Measurements from ENCODE around the gene ANKRD44.
"Not testable (repeated sequence)": the region's sequence is repeated elsewhere in the genome, so short reads cannot be mapped to it uniquely, and the experiment has no call there.

The ANKRD44 gene

DNA sequence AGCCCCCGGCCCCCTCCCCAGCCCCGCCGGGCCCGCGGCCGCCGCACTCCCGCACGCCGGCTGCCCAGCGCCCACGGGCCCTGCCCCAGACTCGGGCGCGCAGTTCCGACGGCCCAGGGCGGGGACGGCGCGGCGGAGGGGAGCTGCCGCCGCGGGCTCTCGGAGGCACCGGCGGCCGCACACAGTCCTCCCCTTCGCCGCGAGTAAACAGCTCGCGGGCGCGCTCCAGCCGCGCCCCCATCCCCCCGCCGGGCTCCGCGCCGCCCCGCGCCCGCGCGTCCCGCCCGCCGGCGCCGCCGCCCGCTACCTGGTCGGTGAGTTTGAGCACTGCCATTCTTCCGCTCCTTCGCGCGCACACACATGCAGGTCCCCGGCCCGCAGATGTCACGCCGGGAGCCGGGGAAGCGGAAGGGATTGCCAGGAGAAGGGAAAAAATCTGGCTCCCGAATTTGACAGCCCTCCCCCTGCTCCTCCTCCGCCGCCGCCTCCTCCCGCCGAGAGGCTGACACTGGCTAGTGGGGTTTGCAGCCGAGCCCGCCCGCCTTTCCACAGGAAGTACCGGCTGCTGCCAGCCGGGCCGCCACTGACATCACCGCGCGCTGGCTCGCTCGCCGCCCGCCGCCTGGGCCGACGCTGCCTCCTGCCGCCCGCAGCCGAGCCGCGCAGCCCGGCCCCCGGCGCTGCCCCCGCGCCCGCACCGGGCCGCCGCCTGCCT is at the start of gene ANKRD44:
Gene ANKRD44, minus strand, starts transcription at position 510 of the 715 bp plus-strand sequence. Its CDS starts 176 bp downstream, at position 334.
- peak; percentile 85 for DNase-seq (ENCODE audit: low spot score)

DNA sequence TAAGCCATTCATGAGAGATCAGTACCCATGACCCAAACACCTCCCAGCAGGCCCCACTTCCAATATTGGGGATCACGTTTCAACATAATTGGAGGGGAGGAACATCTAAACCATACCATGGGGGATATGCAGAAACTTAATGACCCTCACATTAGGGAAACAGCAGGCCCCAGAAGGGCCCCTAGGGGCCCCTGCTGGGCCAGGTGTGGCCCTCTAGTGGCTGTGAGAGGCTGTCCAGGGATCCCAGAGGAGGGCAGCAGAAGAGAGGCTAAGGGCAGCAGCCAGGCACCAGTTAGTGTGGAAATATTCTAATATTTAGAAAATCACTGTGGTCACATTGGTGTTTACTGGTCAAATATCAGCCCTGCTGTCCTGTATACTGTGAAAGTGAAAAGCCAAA is 49.3 kb upstream of the ANKRD44 start:
- peak; percentile 23 for DNase-seq (ENCODE audit: low spot score)

DNA sequence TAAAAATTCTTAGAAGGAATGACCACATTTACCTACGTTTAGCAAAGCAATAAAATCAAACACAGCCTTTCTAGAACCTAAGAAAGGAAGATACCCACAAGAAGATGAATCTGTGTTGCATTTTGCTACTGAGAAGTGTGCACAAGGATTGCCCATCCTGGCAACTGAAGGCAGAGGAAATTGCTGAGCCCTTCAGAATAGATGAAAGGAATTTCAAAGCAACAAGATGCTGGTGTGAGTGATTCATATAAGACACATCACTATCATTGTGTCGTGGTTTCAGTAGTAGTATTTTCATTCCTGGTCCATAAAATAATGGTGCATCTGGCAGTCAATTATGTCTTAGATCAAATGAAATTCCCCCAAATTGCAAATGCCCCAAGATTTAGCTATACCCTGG is 48.4 kb upstream of the ANKRD44 start:
- DNase-seq (ENCODE audit: low spot score) = no peak

DNA sequence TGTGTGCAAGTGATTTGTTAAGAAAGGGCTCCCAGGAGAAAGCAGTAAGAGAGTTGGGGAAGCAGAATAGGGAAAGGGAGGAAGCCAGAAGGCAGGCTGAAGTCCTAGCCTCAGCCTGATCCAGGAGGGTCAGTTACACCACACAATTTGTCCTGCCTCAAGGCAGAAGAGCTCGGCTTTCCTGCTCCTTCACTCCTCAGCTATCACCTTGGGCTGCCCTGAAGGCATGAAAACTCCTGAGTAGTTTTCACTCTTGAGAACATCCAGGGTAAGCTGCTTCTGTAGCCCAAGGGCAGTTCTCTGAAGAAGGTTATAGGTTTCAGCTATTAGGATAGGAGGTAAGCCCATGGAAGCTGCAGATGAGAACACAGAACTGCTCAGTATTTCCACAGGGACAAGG is 47.4 kb upstream of the ANKRD44 start:
- DNase-seq (ENCODE audit: low spot score) = no peak

DNA sequence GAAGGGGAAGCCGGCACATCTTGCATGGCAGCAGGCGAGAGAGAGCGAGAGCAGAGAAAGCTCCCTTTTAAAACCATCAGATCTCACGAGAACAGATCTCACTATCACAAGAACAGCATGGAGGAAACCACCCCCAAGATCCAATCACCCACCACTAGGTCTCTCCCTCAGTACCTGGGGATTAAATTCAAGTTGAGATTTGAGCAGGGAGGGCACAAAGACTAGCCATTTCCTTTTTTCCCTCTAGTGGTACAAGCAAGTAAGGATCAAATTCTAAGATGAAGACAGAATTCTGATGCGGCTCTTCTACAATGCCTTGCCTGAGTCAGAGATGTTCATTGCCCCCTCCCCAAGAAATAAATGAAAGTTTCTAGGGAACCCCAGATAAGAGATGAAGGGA is 45.6 kb upstream of the ANKRD44 start:
- peak; percentile 38 for DNase-seq (ENCODE audit: low spot score)

DNA sequence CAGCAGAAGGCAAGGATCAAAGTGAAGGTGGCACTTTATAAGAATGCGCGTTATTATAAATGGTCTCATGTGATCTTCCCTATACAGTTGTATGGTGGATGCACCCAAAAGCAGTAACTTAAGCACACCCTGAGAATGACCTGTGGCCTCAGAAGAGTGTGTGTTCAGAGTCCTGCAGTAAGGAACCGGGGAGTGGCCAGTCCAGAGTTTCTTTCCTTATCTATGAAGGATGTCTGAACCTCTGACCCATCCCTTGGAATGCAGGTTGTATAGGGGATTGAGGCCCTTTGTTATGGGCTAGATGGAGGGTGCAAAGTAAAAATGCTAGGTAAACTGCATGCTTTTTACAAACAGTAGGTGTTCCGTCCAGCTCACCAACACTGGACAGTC is 43.6 kb upstream of the ANKRD44 start:
- DNase-seq (ENCODE audit: low spot score) = no peak

DNA sequence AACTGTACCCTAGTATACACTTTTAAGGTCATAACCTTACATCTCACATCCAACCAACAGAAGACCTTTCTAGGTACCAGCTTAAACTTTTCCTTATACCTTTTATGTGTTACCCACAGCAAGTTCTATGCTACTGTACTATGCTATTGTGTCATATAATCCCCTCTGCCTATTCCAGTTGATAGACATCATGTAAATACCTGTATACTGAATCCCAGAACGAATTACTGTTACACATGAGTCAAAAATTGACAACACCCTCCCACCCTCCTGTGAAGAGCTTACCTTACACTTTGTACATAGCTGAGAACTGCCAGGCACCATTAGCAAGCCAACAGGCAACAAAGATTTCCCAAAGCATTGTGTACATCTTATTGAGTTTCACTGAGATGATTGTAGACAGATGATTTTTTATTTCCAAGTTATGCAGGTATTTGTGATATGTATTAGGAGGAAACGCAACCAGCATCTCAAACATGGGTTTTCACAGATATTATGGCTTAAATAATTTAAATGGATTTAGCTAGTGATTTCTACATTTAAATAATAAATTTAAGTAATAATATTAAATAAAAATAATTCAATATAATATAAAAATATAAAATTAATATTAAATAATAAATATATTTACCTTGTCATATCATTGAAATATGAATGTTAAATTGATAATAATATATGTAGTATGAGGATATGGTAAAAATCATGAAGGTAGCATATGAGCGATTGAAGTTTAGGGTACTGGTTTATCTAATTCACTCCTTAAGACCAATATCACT is 43.0 kb upstream of the ANKRD44 start:
- no peak for DNase-seq (ENCODE audit: low spot score)

DNA sequence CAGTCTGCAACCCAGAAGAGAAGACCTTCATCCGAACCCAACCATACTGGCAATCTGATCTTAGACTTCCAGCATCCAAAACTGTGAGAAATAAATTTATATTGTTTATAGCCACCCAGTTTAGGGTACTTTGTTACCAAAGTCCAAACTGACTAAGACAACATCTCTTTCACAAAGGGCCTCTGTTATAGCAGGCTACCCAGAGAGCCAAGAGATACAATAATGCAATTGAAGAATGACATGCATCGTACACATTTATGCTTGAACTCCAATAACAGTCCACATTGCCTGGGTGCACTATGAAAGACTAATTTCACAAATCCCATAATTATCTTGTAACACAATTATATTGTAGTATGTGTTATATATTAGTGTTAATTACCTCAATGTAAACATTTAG is 39.1 kb upstream of the ANKRD44 start:
- DNase-seq (ENCODE audit: low spot score) = no peak

DNA sequence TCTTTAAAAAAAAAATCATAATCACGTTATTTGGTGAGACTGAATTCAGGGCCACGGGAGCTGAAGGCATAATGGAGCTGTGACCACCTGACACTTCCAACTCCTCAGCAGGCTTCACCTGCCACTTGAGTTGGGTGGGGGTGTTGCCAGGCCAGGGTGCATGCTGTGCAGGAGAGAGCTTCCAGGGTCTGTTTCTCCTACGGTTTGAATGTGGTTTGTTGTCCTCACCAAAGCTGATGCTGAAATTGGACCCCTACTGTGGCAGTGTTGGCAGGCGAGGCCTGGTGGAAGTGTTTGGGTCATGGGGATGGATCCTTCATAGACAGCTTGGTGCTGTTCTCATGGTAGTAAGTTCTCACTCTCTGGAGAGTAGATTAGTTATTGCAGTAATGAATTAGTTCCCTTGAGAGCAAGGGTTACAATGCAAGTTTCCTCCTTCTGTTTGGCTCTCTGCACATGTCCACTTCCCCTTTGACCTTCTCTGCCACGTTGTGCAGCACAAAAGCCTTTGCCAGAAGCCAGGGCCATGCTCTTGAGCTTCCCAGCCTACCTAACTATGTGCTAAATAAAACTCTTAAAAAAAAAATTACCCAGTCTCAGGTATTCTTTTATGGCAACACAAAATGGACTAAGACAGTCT is 38.3 kb upstream of the ANKRD44 start:
- DNase-seq (ENCODE audit: low spot score) = no peak

DNA sequence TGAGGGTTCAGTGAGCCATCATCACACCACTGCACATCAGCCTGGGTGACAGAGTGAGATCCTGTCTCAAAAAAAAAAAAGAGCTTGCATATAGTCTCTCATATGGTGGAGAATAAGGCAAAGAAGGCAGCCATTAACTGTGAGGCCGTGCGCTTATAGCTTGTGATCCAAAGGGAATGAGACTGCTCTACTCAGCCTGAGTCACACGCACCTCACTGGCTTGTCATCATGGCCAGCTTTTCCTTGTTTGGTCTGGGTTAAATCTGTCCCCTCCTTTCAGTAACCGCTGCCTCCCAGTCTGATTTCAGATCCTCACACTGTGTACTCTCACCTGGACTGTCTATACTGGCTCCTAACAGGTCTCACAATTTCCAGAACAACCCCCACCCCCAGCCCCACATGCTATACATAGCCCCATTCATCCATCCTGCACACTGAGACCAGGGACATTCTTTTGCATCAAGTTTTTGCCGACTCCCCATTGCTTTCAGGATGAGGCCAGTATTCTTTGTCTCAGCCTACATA is 35.3 kb upstream of the ANKRD44 start:
- no peak for DNase-seq (ENCODE audit: low spot score)

DNA sequence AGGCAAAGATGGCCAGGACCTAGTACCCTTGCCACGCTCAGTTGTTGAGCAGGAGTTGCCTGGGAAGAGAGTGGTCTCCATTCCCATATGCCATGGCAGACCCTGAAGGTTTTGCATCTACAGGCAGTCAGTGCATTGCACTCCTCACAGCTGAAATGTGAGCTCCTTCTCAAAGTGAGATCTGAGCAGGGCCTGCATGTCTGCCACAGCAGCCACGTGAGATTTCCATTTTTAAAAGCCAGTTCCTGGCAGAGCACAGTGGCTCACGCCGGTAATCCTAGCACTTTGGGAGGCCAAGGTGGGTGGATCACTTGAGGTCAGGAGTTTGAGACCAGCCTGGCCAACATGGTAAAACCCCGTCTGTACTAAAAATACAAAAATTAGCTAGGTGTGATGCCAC is 33.4 kb upstream of the ANKRD44 start:
- DNase-seq (ENCODE audit: low spot score) = not testable (repeated sequence)

DNA sequence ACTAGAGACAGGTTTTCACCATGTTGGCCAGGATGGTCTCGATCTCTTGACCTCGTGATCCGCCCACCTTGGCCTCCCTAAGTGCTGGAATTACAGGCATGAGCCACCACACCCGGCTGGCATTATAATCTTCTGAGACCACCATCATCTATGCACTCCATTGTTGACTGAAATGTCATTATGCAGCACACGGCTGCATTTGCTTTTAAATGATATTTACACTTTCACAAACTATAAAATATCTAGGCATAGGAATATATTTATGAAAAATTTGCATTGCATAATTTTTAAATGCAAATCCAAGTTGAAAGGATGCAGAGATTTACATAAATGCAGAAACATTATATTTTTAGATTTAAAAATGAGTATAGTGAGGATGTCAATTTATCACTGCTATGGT is 30.0 kb upstream of the ANKRD44 start:
- DNase-seq (ENCODE audit: low spot score) = no peak

DNA sequence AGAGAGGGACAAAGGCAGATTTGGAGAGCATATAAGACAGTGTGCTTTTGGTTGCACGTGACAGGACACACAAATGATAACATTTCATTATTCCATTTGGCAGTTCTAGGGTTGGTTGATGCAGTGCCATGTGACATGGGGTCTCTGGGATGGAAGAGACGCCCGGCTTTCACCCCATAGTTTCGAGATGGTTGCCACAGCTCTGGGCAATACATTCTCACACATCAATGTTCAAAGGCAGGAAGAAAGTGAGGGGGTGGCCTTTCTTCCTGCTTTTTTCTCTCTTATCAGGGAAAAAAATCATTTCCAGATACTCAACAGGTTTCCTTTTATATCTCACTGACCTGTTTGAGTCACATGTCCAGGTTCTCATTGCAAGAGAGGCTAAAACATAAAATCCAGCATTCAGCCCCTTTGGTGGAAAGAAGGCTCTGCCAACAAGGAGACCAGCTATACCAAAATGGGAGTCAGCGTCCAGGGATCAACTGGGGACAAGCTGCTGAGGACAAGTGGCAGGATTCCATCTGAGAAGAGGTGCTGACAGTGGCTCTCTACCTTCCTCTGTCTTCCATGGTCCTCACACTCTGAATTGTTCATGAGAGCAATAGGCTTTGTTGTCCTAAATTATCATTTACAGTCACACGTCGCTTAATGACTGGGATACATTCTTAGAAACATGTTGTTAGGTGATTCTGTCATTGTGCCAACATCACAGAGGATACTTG is 29.1 kb upstream of the ANKRD44 start:
- DNase-seq (ENCODE audit: low spot score) = no peak

DNA sequence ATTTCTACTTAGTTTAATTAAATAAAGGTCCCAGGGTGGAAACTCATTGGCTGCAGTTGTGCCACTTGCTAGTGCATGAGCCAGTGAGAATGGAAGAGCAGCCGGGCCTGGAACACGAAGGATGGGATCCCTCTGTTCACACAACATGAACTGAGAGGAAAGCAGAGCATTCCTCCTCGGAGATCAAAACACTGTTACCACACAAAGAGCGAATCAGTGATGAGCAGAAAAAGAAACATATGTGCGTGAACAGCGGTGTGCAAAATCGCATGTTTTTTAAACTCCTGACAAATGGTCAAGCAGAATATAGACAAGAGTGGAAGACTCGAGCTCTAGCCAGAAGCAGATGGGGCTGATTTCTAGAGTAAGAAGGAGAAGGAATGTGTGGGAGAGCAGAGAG is 28.4 kb upstream of the ANKRD44 start:
- DNase-seq (ENCODE audit: low spot score) = no peak

DNA sequence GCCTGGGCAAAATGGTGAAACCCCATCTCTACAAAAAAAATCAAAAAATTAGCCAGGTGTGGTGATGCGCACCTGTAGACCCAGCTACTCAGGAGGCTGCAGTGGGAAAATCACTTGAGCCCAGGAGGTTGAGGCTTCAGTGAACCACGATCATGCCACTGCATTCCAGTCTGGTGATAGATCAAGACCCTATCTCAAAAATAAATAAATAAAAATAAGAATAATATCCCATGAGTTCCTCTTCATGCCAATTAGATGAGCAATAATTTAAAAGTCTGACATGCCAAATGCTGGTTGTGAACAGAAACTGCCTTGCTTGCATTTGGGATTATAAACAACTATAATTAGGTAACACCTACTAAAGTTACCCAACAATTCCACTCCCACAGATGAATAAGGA is 22.1 kb upstream of the ANKRD44 start:
- no peak for DNase-seq (ENCODE audit: low spot score)

DNA sequence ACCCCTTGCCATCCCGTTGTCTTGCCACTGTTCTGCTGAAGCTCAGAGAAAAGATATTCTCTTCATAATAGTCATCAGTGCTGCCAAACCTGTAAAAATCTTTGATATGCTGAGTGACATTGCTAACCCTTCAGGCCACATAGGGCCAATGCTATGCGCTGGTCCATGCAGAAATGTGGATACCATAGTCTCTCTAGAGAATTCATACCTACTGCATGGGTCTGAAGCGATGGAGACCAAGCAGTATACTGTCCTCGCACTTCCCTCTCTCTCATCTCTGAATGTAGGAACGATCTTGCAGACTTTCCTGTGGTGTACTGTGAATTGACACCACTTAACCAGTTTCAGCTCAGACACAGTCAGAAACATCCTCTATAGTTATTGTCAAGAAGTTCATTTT is 17.9 kb upstream of the ANKRD44 start:
- no peak for DNase-seq (ENCODE audit: low spot score)

DNA sequence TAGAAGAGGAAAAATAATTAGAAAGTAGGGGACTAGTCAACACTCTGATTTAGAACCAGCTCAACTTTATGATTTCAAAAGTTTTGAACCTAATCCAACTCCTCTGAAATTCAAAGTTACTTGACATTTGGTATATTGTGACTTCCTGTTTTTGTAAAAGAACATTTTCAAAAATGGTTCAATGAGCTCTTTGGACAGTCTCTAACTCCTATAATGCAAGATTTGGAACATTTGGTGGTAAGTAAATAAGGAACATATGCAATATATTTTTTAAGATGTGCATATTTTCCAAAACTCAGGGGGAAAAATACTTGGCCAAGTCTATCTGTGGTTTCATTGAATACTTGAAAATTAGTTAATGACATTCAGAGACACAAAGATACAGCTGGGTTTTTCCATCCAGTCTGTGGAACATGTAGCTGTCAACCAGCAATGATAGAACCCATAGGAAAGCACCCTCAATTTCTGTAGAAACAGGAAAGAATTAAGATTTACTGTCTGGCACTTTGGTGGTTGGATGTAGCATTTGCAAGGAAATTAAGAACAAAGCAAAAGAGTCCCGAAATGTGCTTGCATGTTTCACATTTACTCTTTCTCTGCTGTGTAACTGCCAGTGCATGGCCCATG is 17.0 kb upstream of the ANKRD44 start:
- no peak for DNase-seq (ENCODE audit: low spot score)

DNA sequence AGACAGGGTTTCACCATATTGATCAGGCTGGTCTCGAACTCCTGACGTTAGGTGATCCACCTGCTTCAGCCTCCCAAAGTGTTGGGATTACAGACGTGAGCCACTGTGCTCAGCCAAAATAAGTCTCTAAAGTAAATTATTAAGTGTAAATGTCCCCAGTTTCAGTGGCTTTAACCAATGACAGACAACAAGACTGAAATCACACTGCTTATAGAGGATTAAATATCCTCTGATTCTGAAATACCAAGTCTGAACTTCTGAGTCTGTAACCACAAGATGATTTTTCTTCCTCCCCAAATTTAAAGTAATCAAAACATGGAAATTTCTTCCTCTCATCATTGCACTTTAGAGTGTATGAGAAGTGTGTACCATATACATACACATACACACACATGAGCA is 16.5 kb upstream of the ANKRD44 start:
- DNase-seq (ENCODE audit: low spot score) = no peak

DNA sequence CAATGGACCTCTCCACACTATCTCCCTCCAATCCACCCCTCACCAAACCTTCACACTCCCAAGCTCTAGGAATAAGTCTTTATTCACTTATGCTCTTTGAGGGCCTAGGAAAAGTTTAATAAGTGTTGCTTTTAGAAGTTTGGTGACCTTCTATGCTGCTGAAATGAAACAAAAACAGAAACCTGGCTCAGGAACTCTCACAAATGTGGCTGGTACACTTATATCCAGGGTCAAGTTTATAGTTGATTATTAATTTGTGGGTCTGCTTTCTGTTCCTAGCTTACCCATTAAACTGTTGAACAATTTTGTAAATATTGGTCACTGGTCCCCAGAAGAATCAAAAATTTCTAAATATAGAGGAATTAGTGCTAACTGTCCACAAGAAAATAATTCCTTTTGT is 14.2 kb upstream of the ANKRD44 start:
- no peak for DNase-seq (ENCODE audit: low spot score)

DNA sequence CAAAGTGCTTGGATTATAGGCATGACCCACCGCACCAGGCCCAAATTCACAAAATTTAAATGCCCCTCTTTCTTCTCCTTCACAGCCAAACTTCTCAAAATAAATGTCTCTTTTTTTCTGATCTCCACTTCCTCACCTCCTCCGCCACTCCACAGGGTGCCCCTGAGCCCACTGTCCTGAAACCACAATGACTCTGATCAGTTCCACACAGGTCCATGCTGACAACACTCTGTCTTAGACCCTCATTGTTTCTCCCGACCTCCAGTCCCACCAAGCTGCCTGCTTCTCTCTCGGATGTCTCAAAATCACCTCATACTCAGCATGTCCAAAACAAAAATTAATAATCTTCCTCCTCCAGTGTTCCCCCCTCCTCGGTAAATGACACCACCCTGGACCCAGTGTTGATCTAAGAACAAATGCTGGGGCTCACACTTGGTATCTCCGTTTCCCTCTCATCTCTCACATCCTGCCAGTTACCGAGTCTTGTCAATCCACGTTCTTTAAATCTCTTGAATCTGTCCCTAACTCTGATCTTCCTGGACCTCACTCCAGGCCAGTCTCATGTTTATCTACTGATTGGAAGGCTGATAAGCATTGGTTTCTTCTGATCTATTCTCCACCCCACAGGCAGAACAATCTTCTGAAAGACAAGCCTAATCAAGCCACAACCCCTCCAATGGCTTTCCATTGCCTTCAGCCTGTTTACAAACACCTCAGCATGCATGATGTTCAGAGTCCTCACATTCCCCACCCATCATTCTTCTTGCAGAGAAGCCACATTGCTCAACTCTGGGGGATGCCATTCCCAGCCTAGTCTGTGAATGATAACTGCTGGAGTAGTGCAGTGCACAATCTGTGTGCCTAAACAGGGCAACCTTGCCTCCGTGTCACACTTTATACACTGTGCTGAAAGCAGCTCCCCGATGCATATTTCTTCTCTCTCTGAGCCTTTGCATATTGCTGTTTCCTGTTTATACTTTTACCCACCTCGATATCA is 12.4 kb upstream of the ANKRD44 start:
- no peak for DNase-seq (ENCODE audit: low spot score)

DNA sequence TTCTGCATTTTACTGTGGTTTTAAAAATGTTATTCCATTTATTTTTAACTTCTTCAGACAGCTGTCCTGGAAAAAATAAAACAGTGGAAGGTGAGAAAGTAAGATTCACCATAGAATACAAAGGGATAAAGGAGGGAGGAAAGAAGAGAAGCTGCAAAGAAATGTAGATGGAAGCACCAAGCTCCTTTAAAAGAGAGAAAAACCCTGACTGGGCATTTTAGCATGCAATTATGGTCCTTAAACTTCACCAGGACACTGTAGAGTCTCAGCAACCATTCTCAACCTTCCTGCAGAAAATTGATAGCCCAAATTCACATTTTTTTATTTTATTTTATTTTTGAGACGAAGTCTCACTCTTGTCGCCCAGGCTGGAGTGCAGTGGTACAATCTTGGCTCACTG is 11.6 kb upstream of the ANKRD44 start:
- no peak for DNase-seq (ENCODE audit: low spot score)
